Regular cardiac myocyte (primary cell): ENCODE data around the gene TGFB3. TPM values are rescaled to one million over a fixed set of nuclear protein-coding genes. Genes with fewer than 3 reads are reported as not detected.

Experiments
- total RNA-seq: library from RNA; depleted of rRNA; stranded (reverse); fragments of >200 nt; gene quantifications from 2 replicates; pipeline ENCODE4 v1.2.3, GENCODE V29; 2014

Gene TGFB3
- 3.8 and 7.3 TPM in 2 replicates for total RNA-seq

GRCh38 chr14:75981426-75982265, at the start of gene TGFB3:
TSS of gene TGFB3 (minus strand) at chr14:75981995. CDS start at chr14:75980893, 1,102 bp downstream.

DNA sequence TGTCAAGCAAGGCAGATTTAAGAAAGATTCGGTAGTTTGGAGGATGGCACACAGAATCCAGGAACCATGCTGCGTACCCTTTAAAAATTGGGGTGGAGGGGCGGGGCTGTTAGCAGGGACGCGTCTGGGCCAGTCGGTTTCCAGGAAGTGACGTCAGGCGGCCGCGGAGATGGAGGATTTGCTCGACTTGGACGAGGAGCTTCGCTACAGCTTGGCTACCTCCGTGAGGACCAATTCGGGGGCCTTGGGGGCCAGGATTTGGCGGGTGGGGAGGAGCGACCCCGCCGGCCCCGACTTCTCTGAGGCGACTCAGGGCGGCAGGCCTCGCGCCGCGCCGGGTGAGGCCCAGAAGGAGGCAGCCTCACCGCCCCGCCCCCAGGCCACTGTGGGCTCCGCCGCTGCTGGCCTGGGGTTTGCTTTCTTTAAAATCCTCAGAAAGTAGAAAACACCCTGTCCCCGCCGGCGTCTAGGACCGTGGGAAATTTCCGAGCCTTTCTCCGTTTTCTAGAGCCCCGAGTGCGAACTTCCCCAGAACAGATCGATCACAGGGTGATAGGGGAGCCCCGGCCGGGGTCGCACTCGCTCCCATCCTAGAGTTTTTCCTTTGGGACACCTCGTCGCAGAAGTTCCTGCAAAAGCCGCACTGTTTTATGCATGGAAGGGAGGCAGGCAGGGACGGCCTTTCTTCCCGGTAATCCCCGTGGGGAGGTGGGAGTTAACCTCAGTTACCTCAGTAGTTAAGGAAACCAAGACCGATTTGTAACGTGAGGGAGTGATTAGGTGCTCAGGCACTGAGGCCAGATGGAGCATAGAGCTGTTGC, 4.0 kb upstream of the TGFB3 start, which contains the start of gene IFT43:
Gene IFT43 (plus strand): TSS at position 146 of the 821 bp plus-strand sequence. CDS start 24 bp downstream, at position 170.

Other genes starting within 250 kb of the TGFB3 start
- gene IFT43, start 3.8 kb upstream of the TGFB3 start, total RNA-seq, result 27.1 and 31.4 TPM in 2 replicates
- gene GPATCH2L, start 169.9 kb upstream of the TGFB3 start, total RNA-seq, result 56.0 and 62.0 TPM in 2 replicates